ENCODE data around the gene SLC35F6. TPM values are rescaled to one million over a fixed set of nuclear protein-coding genes. Genes with fewer than 3 reads are reported as not detected.
"Not testable (repeated sequence)": the region's sequence is repeated elsewhere in the genome, so short reads cannot be mapped to it uniquely, and the experiment has no call there.

Gene SLC35F6
- total RNA-seq, 4 donors from 2014 or later, result 76.3 to 114 (median 86.2) TPM

- WGBS, result 11% methylated on average over 18 of the region's 55 CpGs
- TF ChIP-seq CTCF (IDR thresholded peaks at IDR 0.05) (no peak), EP300 (IDR thresholded peaks at IDR 0.05) (no peak), POLR2A (IDR thresholded peaks at IDR 0.05) (no peak), POLR2AphosphoS5 (IDR thresholded peaks at IDR 0.05) (no peak)
These were observed 22.3 kb downstream of the SLC35F6 start for GRCh38 chr2:26786207-26787028.

GRCh38 chr2:26792720-26793119 lies 28.6 kb downstream of the SLC35F6 start:
- Histone ChIP-seq H3K27me3 (no peaks in the 10 kb centered on the region), H3K36me3 (no peaks in the 10 kb centered on the region), H3K4me3 (no peak overlapping the region), H3K9me3 (no peaks in the 10 kb centered on the region), H3K4me1 (no peaks in the 10 kb centered on the region), H3K27ac (no peak overlapping the region)
- WGBS, result 100% methylated on average over 3 of the region's 3 CpGs
- TF ChIP-seq POLR2AphosphoS5 (IDR thresholded peaks at IDR 0.05) (no peak), EP300 (IDR thresholded peaks at IDR 0.05) (no peak), POLR2A (IDR thresholded peaks at IDR 0.05) (no peak), CTCF (IDR thresholded peaks at IDR 0.05) (no peak)
- no peak for DNase-seq (ENCODE audit: low spot score in 2 of 2)

More at GRCh38 chr2:26786207-26787028, 22.3 kb downstream of the SLC35F6 start:
- H3K4me1 ChIP-seq, result peaks cover 33% of the 10 kb centered on the region
- H3K27ac ChIP-seq, result no peak overlapping the region
- H3K4me3 ChIP-seq, result peak overlapping the region; percentile 76
- peaks cover 2% of the 10 kb centered on the region for H3K36me3 ChIP-seq
- no peaks in the 10 kb centered on the region for H3K27me3 ChIP-seq
- DNase-seq (ENCODE audit: low spot score in 2 of 2), result no peak
- H3K9me3 ChIP-seq, result no peaks in the 10 kb centered on the region

- Histone ChIP-seq H3K36me3 (no peaks in the 10 kb centered on the region), H3K4me3 (no peak overlapping the region), H3K27me3 (no peaks in the 10 kb centered on the region), H3K4me1 (no peaks in the 10 kb centered on the region), H3K27ac (no peak overlapping the region), H3K9me3 (no peaks in the 10 kb centered on the region)
- 97% methylated on average over 3 of the region's 3 CpGs for WGBS
- no peak for TF ChIP-seq CTCF (IDR thresholded peaks at IDR 0.05)
- TF ChIP-seq EP300 (IDR thresholded peaks at IDR 0.05), result no peak
- no peak for TF ChIP-seq POLR2A (IDR thresholded peaks at IDR 0.05)
- no peak for TF ChIP-seq POLR2AphosphoS5 (IDR thresholded peaks at IDR 0.05)
- no peak for DNase-seq (ENCODE audit: low spot score in 2 of 2)
These were observed 29.4 kb downstream of the SLC35F6 start for GRCh38 chr2:26793518-26793917.

GRCh38 chr2:26795135-26795534 lies 31.1 kb downstream of the SLC35F6 start:
- H3K4me3 ChIP-seq; H3K27ac ChIP-seq; H3K27me3 ChIP-seq; H3K4me1 ChIP-seq; H3K36me3 ChIP-seq; H3K9me3 ChIP-seq; DNase-seq (ENCODE audit: low spot score in 2 of 2): not testable (repeated sequence)
- 96% methylated on average over 17 of the region's 17 CpGs for WGBS

GRCh38 chr2:26801328-26801727 lies 37.2 kb downstream of the SLC35F6 start:
- Histone ChIP-seq H3K27me3 (no peaks in the 10 kb centered on the region), H3K9me3 (no peaks in the 10 kb centered on the region), H3K36me3 (no peaks in the 10 kb centered on the region), H3K27ac (no peak overlapping the region), H3K4me1 (no peaks in the 10 kb centered on the region), H3K4me3 (no peak overlapping the region)
- no peak for TF ChIP-seq POLR2A (IDR thresholded peaks at IDR 0.05)
- no peak for TF ChIP-seq CTCF (IDR thresholded peaks at IDR 0.05)
- no peak for TF ChIP-seq POLR2AphosphoS5 (IDR thresholded peaks at IDR 0.05)
- TF ChIP-seq EP300 (IDR thresholded peaks at IDR 0.05), result no peak
- WGBS, result 83% methylated on average over 4 of the region's 4 CpGs
- DNase-seq (ENCODE audit: low spot score in 2 of 2), result no peak

Data from suprapubic skin (tissue), 4 donors.